Thyroid gland (tissue), 4 donors: ENCODE data around the gene REC114. TPM values are rescaled to one million over a fixed set of nuclear protein-coding genes. Genes with fewer than 3 reads are reported as not detected.

Experiments used
- DNase-seq, 2 donors: peaks; one replicate each; pipeline ENCODE4 v3.0.0-alpha.2; 2019
- H3K27ac ChIP-seq, 3 donors: fragments of 200-600 bp; sonication (generic); 1 replicate in 2 of 3; 2 replicates in 1 of 3; pipeline ENCODE4 v1.5.1; 2016 to 2019; ENCODE audit warnings: mild to moderate bottlenecking in 1 of 3, moderate library complexity in 1 of 3
- H3K27me3 ChIP-seq: fragments of 200-600 bp; sonication (generic); one replicate; pipeline ENCODE4 v1.5.1; 2019
- H3K36me3 ChIP-seq, 2 donors: fragments of 200-600 bp; sonication (generic); one replicate each; pipeline ENCODE4 v1.5.1; 2016 to 2019
- H3K4me1 ChIP-seq, 2 donors: fragments of 200-600 bp; sonication (generic); one replicate each; pipeline ENCODE4 v1.5.1; 2017 to 2019
- H3K4me3 ChIP-seq, 3 donors: fragments of 200-600 bp; sonication (generic); replicated peaks in 1 of 3; 1 replicate in 2 of 3; 2 replicates in 1 of 3; pipeline ENCODE4 v1.5.1; 2016; ENCODE audit warnings: mild to moderate bottlenecking in 1 of 3
- H3K9me3 ChIP-seq: fragments of 200-600 bp; sonication (generic); one replicate; pipeline ENCODE4 v1.5.1; 2017
- CTCF ChIP-seq, 6 experiments: fragments of 200-600 bp in 3 of 6; fragments of 450-650 bp in 3 of 6; sonication (generic) in 3 of 6; IDR thresholded peaks; one replicate each; pipeline ENCODE4 v1.5.1; 2016 to 2019; ENCODE audit warnings: antibody characterized with exemption in 6 of 6, mild to moderate bottlenecking in 2 of 6, inconsistent platforms in 1 of 6, moderate library complexity in 1 of 6
- POLR2A ChIP-seq, 2 donors: fragments of 450-650 bp; IDR thresholded peaks; one replicate each; pipeline ENCODE4 v1.6.1; 2017; ENCODE audit warnings: antibody characterized with exemption in 2 of 2, mild to moderate bottlenecking in 2 of 2, moderate library complexity in 1 of 2
- WGBS, 2 donors: methylation state at CpG; one replicate each; pipeline ENCODE4 v1.1.5; 2017; 5-methylcytosine and 5-hydroxymethylcytosine counted together
- intact Hi-C: fragments of 100-400 bp; cut with DNase I; formaldehyde crosslinking; loops from one replicate; pipeline ENCODE4 v1.15.1; 2023
- total RNA-seq, 4 donors: library from RNA; depleted of rRNA; stranded (reverse); fragments of >200 nt; gene quantifications; one replicate each; pipeline ENCODE4 v1.2.3, GENCODE V29; 2016

The REC114 gene
- total RNA-seq, 4 donors from 2014 or later: not detected

GRCh38 chr15:73515527-73515926, 72.6 kb downstream of the REC114 start:
- WGBS, 2 donors: 79 to 100% methylated on average over 1 of the region's 1 CpG
- Histone ChIP-seq H3K4me1 (no peaks in the 10 kb centered on the region), H3K27me3 (no peaks in the 10 kb centered on the region), H3K9me3 (no peaks in the 10 kb centered on the region), H3K36me3 (no peaks in the 10 kb centered on the region), H3K4me3 (no peak overlapping the region), H3K27ac (no peak overlapping the region)
- intact Hi-C loops: no loop called here
- TF ChIP-seq POLR2A (IDR thresholded peaks at IDR 0.05) (no peak), CTCF (IDR thresholded peaks at IDR 0.05) (no peak)
- no peak for DNase-seq

GRCh38 chr15:73517566-73517965, 74.6 kb downstream of the REC114 start:
- no peak for DNase-seq
- H3K4me3 ChIP-seq: no peak overlapping the region
- no peak overlapping the region for H3K27ac ChIP-seq
- no peaks in the 10 kb centered on the region for H3K9me3 ChIP-seq
- WGBS, 2 donors: 93% methylated on average over 2 of the region's 2 CpGs
- H3K36me3 ChIP-seq: no peaks in the 10 kb centered on the region
- intact Hi-C loops: no loop called here
- TF ChIP-seq CTCF (IDR thresholded peaks at IDR 0.05): no peak
- TF ChIP-seq POLR2A (IDR thresholded peaks at IDR 0.05): no peak
- no peaks in the 10 kb centered on the region for H3K4me1 ChIP-seq
- no peaks in the 10 kb centered on the region for H3K27me3 ChIP-seq

GRCh38 chr15:73518180-73518862, 75.4 kb downstream of the REC114 start:
- no peak for TF ChIP-seq CTCF (IDR thresholded peaks at IDR 0.05)
- WGBS, 2 donors: 32 to 46% methylated on average over 3 of the region's 3 CpGs

GRCh38 chr15:73518876-73519733, 76.1 kb downstream of the REC114 start:
- Histone ChIP-seq H3K27ac (no peak overlapping the region), H3K4me1 (no peaks in the 10 kb centered on the region), H3K4me3 (no peak overlapping the region), H3K36me3 (no peaks in the 10 kb centered on the region), H3K9me3 (no peaks in the 10 kb centered on the region), H3K27me3 (no peaks in the 10 kb centered on the region)
- no peak for DNase-seq
- 77 to 84% methylated on average over 5 of the region's 5 CpGs for WGBS, 2 donors
- no peak for TF ChIP-seq CTCF (IDR thresholded peaks at IDR 0.05)
- TF ChIP-seq POLR2A (IDR thresholded peaks at IDR 0.05): no peak
- intact Hi-C loops: no loop called here

More at GRCh38 chr15:73518180-73518862, 75.4 kb downstream of the REC114 start:
- no peaks in the 10 kb centered on the region for H3K9me3 ChIP-seq
- peak; percentile 71 to 78 for DNase-seq
- H3K36me3 ChIP-seq: no peaks in the 10 kb centered on the region
- H3K4me3 ChIP-seq: no peak overlapping the region
- H3K27ac ChIP-seq: no peak overlapping the region
- H3K27me3 ChIP-seq: no peaks in the 10 kb centered on the region
- no peaks in the 10 kb centered on the region for H3K4me1 ChIP-seq
- intact Hi-C loops: no loop called here

GRCh38 chr15:73522011-73522410, 79.0 kb downstream of the REC114 start:
- no peaks in the 10 kb centered on the region for H3K36me3 ChIP-seq
- H3K9me3 ChIP-seq: no peaks in the 10 kb centered on the region
- no peak overlapping the region for H3K27ac ChIP-seq
- WGBS, 2 donors: 87 to 94% methylated on average over 1 of the region's 1 CpG
- TF ChIP-seq POLR2A (IDR thresholded peaks at IDR 0.05) (no peak), CTCF (IDR thresholded peaks at IDR 0.05) (no peak)
- no peak for DNase-seq
- no peaks in the 10 kb centered on the region for H3K4me1 ChIP-seq
- intact Hi-C loops: no loop called here
- no peak overlapping the region for H3K4me3 ChIP-seq
- no peaks in the 10 kb centered on the region for H3K27me3 ChIP-seq
